H1 (cell line): ENCODE results near the gene ARHGAP35. TPM values are rescaled to one million over a fixed set of nuclear protein-coding genes. Genes with fewer than 3 reads are reported as not detected.

Experiments
- POU5F1 ChIP-seq: IDR thresholded peaks from 2 replicates; pipeline ENCODE4 v1.6.1; 2011; ENCODE audit warnings: low read depth, mild to moderate bottlenecking, low read length, moderate library complexity
- RAD21 ChIP-seq, 2 experiments: IDR thresholded peaks in 1 of 2; conservative IDR thresholded peaks in 1 of 2; 2 replicates each; pipeline ENCODE4 v1.6.1; 2011; ENCODE audit warnings: low read depth in 2 of 2, low read length in 2 of 2, improper control_type of control experiment in 1 of 2, inconsistent platforms in 1 of 2, mild to moderate bottlenecking in 1 of 2, moderate library complexity in 1 of 2
- polyA plus RNA-seq, 7 experiments: library from polyadenylated mRNA; depleted of rRNA in 3 of 7; stranded (reverse) in 5 of 7; unstranded in 2 of 7; fragments of >200 nt in 5 of 7; fragments of 200-250 nt in 2 of 7; gene quantifications; 1 replicate in 5 of 7; 2 replicates in 1 of 7; 4 replicates in 1 of 7; pipeline versions ENCODE4 v1.2.1 to v1.2.3, GENCODE V29; 2011 to 2013; ENCODE audit warnings: missing spikeins in 2 of 7, mixed read lengths in 2 of 7
- total RNA-seq: library from RNA; stranded (reverse); fragmentation: NEBNext Ultra II Directional; extraction: Animal tissue kit (Norgen Biotek cat#: 25700); gene quantifications from 2 replicates; pipeline ENCODE4 v1.2.1, GENCODE V29; 2021
- TF ChIP-seq, protein P1 (sequence below): IDR thresholded peaks from 2 replicates; pipeline ENCODE4 v1.6.1; 2011; ENCODE audit warnings: low read length, improper control_type of control experiment

Gene ARHGAP35
- total and polyA plus RNA-seq, 2 of the 8 experiments (the other 6 are each of a cell fraction or from before 2014, with no cell fraction given): 29.7 to 64.5 TPM

GRCh38 chr19:46860846-46861690 lies at the start of gene ARHGAP35 (continued):
- TF ChIP-seq, protein P1, sequence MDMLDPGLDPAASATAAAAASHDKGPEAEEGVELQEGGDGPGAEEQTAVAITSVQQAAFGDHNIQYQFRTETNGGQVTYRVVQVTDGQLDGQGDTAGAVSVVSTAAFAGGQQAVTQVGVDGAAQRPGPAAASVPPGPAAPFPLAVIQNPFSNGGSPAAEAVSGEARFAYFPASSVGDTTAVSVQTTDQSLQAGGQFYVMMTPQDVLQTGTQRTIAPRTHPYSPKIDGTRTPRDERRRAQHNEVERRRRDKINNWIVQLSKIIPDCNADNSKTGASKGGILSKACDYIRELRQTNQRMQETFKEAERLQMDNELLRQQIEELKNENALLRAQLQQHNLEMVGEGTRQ: no peak
- TF ChIP-seq POU5F1: no peak
- TF ChIP-seq RAD21 (IDR thresholded peaks at IDR 0.05 in 1 of 2, conservative IDR thresholded peaks at IDR 0.05 in 1 of 2; ENCODE audit: low read depth in 2 of 2, low read length in 2 of 2): no peak
